HUES6 (cell line): Measurements from ENCODE around the gene GPHN.
"Not testable (repeated sequence)": the region's sequence is repeated elsewhere in the genome, so short reads cannot be mapped to it uniquely, and the experiment has no call there.

Experiments used
- H3K27ac ChIP-seq: 2 replicates; pipeline ENCODE4 v1.7.0; 2013; ENCODE audit warnings: low read depth, mild to moderate bottlenecking, low read length, inconsistent platforms
- H3K27me3 ChIP-seq: 2 replicates; pipeline ENCODE4 v1.6.1; 2013; ENCODE audit warnings: low read length; ENCODE audit not compliant: control insufficient read depth, insufficient read depth
- H3K36me3 ChIP-seq: 2 replicates; pipeline ENCODE4 v1.6.1; 2013; ENCODE audit warnings: low read length; ENCODE audit not compliant: control insufficient read depth, insufficient read depth
- H3K4me1 ChIP-seq: 2 replicates; pipeline ENCODE4 v1.6.1; 2013; ENCODE audit warnings: low read length; ENCODE audit not compliant: control insufficient read depth, insufficient read depth
- H3K4me3 ChIP-seq: 2 replicates; pipeline ENCODE4 v1.5.1; 2013; ENCODE audit warnings: low read depth, low read length
- H3K9ac ChIP-seq: one replicate; pipeline ENCODE4 v1.6.1; 2013; ENCODE audit warnings: mild to moderate bottlenecking, low read length
- H3K9me3 ChIP-seq: 2 replicates; pipeline ENCODE4 v1.6.1; 2013; ENCODE audit warnings: low read depth, low read length; ENCODE audit not compliant: control insufficient read depth, insufficient read depth

GPHN gene

GRCh38 chr14:66772146-66772545 is 264.2 kb downstream of the GPHN start:
- H3K27ac ChIP-seq = no peak overlapping the region
- no peak overlapping the region for H3K4me3 ChIP-seq
- no peaks in the 10 kb centered on the region for H3K27me3 ChIP-seq
- no peaks in the 10 kb centered on the region for H3K36me3 ChIP-seq
- no peak overlapping the region for H3K9ac ChIP-seq
- H3K4me1 ChIP-seq = no peaks in the 10 kb centered on the region
- H3K9me3 ChIP-seq = no peaks in the 10 kb centered on the region

- Histone ChIP-seq H3K4me3 (no peak overlapping the region), H3K36me3 (no peaks in the 10 kb centered on the region), H3K27me3 (no peaks in the 10 kb centered on the region), H3K27ac (no peak overlapping the region), H3K9ac (no peak overlapping the region), H3K9me3 (no peaks in the 10 kb centered on the region), H3K4me1 (no peaks in the 10 kb centered on the region)
Measured at GRCh38 chr14:66782853-66783252, 274.9 kb downstream of the GPHN start.

GRCh38 chr14:66790101-66790500 is 282.2 kb downstream of the GPHN start:
- Histone ChIP-seq H3K4me3 (no peak overlapping the region), H3K4me1 (no peaks in the 10 kb centered on the region), H3K36me3 (no peaks in the 10 kb centered on the region), H3K9ac (no peak overlapping the region), H3K9me3 (peaks cover 26% of the 10 kb centered on the region), H3K27me3 (no peaks in the 10 kb centered on the region), H3K27ac (no peak overlapping the region)

GRCh38 chr14:66802962-66803361 is 295.0 kb downstream of the GPHN start:
- Histone ChIP-seq H3K27ac (no peak overlapping the region), H3K9me3 (peaks cover 17% of the 10 kb centered on the region), H3K4me1 (no peaks in the 10 kb centered on the region), H3K9ac (no peak overlapping the region), H3K4me3 (no peak overlapping the region), H3K36me3 (no peaks in the 10 kb centered on the region), H3K27me3 (no peaks in the 10 kb centered on the region)

GRCh38 chr14:66804141-66804540 is 296.2 kb downstream of the GPHN start:
- H3K9ac ChIP-seq = no peak overlapping the region
- H3K9me3 ChIP-seq = peaks cover 17% of the 10 kb centered on the region
- H3K36me3 ChIP-seq = no peaks in the 10 kb centered on the region
- no peak overlapping the region for H3K27ac ChIP-seq
- H3K27me3 ChIP-seq = no peaks in the 10 kb centered on the region
- H3K4me3 ChIP-seq = no peak overlapping the region
- no peaks in the 10 kb centered on the region for H3K4me1 ChIP-seq

GRCh38 chr14:66813636-66814035 is 305.7 kb downstream of the GPHN start:
- no peaks in the 10 kb centered on the region for H3K27me3 ChIP-seq
- no peak overlapping the region for H3K9ac ChIP-seq
- H3K27ac ChIP-seq = no peak overlapping the region
- H3K36me3 ChIP-seq = peaks cover 6% of the 10 kb centered on the region; the same call in 1 of the 2 replicates
- no peak overlapping the region for H3K4me3 ChIP-seq
- no peaks in the 10 kb centered on the region for H3K4me1 ChIP-seq
- peaks cover 17% of the 10 kb centered on the region; the same call in 1 of the 2 replicates for H3K9me3 ChIP-seq

GRCh38 chr14:66815687-66816086 is 307.7 kb downstream of the GPHN start:
- Histone ChIP-seq H3K9ac (no peak overlapping the region), H3K4me1 (no peaks in the 10 kb centered on the region), H3K27ac (no peak overlapping the region), H3K9me3 (peaks cover 17% of the 10 kb centered on the region; the same call in 1 of the 2 replicates), H3K27me3 (no peaks in the 10 kb centered on the region), H3K36me3 (peaks cover 6% of the 10 kb centered on the region; the same call in 1 of the 2 replicates), H3K4me3 (no peak overlapping the region)

GRCh38 chr14:66824251-66824650 is 316.3 kb downstream of the GPHN start:
- no peak overlapping the region for H3K9ac ChIP-seq
- H3K9me3 ChIP-seq = no peaks in the 10 kb centered on the region
- H3K27ac ChIP-seq = no peak overlapping the region
- H3K4me3 ChIP-seq = no peak overlapping the region
- H3K36me3 ChIP-seq = no peaks in the 10 kb centered on the region
- H3K27me3 ChIP-seq = no peaks in the 10 kb centered on the region
- peaks cover 5% of the 10 kb centered on the region; the same call in 1 of the 2 replicates for H3K4me1 ChIP-seq

- H3K27ac ChIP-seq = no peak overlapping the region
- no peaks in the 10 kb centered on the region for H3K9me3 ChIP-seq
- no peaks in the 10 kb centered on the region for H3K36me3 ChIP-seq
- no peak overlapping the region for H3K9ac ChIP-seq
- peaks cover 5% of the 10 kb centered on the region; the same call in 1 of the 2 replicates for H3K4me1 ChIP-seq
- H3K27me3 ChIP-seq = no peaks in the 10 kb centered on the region
- H3K4me3 ChIP-seq = no peak overlapping the region
Measured at GRCh38 chr14:66827182-66827581, 319.2 kb downstream of the GPHN start.

GRCh38 chr14:66831173-66831572 is 323.2 kb downstream of the GPHN start:
- no peak overlapping the region for H3K27ac ChIP-seq
- no peak overlapping the region for H3K9ac ChIP-seq
- no peaks in the 10 kb centered on the region for H3K9me3 ChIP-seq
- no peaks in the 10 kb centered on the region for H3K36me3 ChIP-seq
- no peak overlapping the region for H3K4me3 ChIP-seq
- H3K4me1 ChIP-seq = peaks cover 2% of the 10 kb centered on the region; the same call in 1 of the 2 replicates
- H3K27me3 ChIP-seq = no peaks in the 10 kb centered on the region

GRCh38 chr14:66833816-66834215 is 325.9 kb downstream of the GPHN start:
- Histone ChIP-seq H3K4me3 (no peak overlapping the region), H3K36me3 (no peaks in the 10 kb centered on the region), H3K9me3 (no peaks in the 10 kb centered on the region), H3K27ac (no peak overlapping the region), H3K9ac (no peak overlapping the region), H3K27me3 (no peaks in the 10 kb centered on the region), H3K4me1 (no peaks in the 10 kb centered on the region)

GRCh38 chr14:66837436-66837835 is 329.5 kb downstream of the GPHN start:
- not testable (repeated sequence) for H3K36me3 ChIP-seq, H3K9me3 ChIP-seq

More at GRCh38 chr14:66837436-66837835, 329.5 kb downstream of the GPHN start:
- H3K27ac ChIP-seq, H3K4me3 ChIP-seq, H3K9ac ChIP-seq, H3K4me1 ChIP-seq, H3K27me3 ChIP-seq: not testable (repeated sequence)
